GM23338 (cell line): ENCODE data around the gene LILRB5.

Experiments
- CREB1 ChIP-seq: fragments of 250-450 bp; sonication (Bioruptor Pico); IDR thresholded peaks from 2 replicates; pipeline ENCODE4 v1.5.0; 2020; ENCODE audit warnings: low read depth, mild to moderate bottlenecking, moderate library complexity
- EZH2 ChIP-seq: fragments of 200-600 bp; sonication (generic); IDR thresholded peaks from one replicate; pipeline ENCODE4 v1.8.0; 2017; ENCODE audit warnings: antibody characterized with exemption, mild to moderate bottlenecking, low read depth; ENCODE audit not compliant: unreplicated experiment
- EZH2phosphoT487 ChIP-seq: fragments of 200-600 bp; sonication (generic); IDR thresholded peaks from one replicate; pipeline ENCODE4 v1.8.1; 2018; ENCODE audit warnings: antibody characterized with exemption; ENCODE audit not compliant: unreplicated experiment
- JUNB ChIP-seq: IDR thresholded peaks from one replicate; pipeline ENCODE4 v1.6.1; 2016; ENCODE audit warnings: antibody characterized with exemption; ENCODE audit not compliant: unreplicated experiment
- TF ChIP-seq, protein P1 (sequence below), 2 experiments: fragments of 200-600 bp in 1 of 2; sonication (generic) in 1 of 2; conservative IDR thresholded peaks; 2 replicates each; pipeline versions ENCODE4 v1.5.1 to v1.6.1; 2016 to 2017; ENCODE audit warnings: antibody characterized with exemption in 2 of 2, low read depth in 2 of 2, mild to moderate bottlenecking in 2 of 2, moderate library complexity in 1 of 2
- TF ChIP-seq, protein P2 (sequence below): IDR thresholded peaks from 2 replicates; pipeline ENCODE4 v1.6.1; 2016; ENCODE audit warnings: antibody characterized with exemption
- TF ChIP-seq, protein P3 (sequence below): IDR thresholded peaks from one replicate; pipeline ENCODE4 v1.6.1; 2018; ENCODE audit warnings: antibody characterized with exemption; ENCODE audit not compliant: unreplicated experiment

DNA sequence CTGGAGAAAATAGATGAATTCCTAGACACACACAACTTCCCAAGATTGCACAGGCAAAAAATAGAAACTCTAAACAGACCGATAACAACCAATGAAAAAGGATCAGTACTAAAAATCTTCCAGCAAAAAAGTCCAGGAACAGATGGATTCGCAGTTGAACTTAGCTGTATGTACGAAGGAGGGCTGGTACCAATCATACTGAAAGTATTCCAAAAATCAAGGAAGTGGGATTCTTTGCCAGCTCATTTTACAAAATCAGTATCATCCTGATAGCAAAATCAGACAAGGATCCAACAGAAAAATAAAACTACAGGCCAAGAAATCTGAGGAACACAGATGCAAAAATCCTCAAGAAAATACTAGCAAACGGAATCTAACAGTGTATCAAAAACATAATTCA lies 30.4 kb upstream of the LILRB5 start:
- TF ChIP-seq, protein P1, sequence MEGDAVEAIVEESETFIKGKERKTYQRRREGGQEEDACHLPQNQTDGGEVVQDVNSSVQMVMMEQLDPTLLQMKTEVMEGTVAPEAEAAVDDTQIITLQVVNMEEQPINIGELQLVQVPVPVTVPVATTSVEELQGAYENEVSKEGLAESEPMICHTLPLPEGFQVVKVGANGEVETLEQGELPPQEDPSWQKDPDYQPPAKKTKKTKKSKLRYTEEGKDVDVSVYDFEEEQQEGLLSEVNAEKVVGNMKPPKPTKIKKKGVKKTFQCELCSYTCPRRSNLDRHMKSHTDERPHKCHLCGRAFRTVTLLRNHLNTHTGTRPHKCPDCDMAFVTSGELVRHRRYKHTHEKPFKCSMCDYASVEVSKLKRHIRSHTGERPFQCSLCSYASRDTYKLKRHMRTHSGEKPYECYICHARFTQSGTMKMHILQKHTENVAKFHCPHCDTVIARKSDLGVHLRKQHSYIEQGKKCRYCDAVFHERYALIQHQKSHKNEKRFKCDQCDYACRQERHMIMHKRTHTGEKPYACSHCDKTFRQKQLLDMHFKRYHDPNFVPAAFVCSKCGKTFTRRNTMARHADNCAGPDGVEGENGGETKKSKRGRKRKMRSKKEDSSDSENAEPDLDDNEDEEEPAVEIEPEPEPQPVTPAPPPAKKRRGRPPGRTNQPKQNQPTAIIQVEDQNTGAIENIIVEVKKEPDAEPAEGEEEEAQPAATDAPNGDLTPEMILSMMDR (conservative IDR thresholded peaks at IDR 0.05; ENCODE audit: low read depth in 2 of 2) = no peak
- TF ChIP-seq EZH2 (no peak), EZH2phosphoT487 (no peak), CREB1 (no peak), JUNB (no peak)
- TF ChIP-seq, protein P2, sequence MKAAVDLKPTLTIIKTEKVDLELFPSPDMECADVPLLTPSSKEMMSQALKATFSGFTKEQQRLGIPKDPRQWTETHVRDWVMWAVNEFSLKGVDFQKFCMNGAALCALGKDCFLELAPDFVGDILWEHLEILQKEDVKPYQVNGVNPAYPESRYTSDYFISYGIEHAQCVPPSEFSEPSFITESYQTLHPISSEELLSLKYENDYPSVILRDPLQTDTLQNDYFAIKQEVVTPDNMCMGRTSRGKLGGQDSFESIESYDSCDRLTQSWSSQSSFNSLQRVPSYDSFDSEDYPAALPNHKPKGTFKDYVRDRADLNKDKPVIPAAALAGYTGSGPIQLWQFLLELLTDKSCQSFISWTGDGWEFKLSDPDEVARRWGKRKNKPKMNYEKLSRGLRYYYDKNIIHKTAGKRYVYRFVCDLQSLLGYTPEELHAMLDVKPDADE = no peak
- TF ChIP-seq, protein P3, sequence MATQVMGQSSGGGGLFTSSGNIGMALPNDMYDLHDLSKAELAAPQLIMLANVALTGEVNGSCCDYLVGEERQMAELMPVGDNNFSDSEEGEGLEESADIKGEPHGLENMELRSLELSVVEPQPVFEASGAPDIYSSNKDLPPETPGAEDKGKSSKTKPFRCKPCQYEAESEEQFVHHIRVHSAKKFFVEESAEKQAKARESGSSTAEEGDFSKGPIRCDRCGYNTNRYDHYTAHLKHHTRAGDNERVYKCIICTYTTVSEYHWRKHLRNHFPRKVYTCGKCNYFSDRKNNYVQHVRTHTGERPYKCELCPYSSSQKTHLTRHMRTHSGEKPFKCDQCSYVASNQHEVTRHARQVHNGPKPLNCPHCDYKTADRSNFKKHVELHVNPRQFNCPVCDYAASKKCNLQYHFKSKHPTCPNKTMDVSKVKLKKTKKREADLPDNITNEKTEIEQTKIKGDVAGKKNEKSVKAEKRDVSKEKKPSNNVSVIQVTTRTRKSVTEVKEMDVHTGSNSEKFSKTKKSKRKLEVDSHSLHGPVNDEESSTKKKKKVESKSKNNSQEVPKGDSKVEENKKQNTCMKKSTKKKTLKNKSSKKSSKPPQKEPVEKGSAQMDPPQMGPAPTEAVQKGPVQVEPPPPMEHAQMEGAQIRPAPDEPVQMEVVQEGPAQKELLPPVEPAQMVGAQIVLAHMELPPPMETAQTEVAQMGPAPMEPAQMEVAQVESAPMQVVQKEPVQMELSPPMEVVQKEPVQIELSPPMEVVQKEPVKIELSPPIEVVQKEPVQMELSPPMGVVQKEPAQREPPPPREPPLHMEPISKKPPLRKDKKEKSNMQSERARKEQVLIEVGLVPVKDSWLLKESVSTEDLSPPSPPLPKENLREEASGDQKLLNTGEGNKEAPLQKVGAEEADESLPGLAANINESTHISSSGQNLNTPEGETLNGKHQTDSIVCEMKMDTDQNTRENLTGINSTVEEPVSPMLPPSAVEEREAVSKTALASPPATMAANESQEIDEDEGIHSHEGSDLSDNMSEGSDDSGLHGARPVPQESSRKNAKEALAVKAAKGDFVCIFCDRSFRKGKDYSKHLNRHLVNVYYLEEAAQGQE = no peak
